Lower leg skin (tissue), 3 donors: ENCODE results near the gene KCNK4.

Source experiments
- CTCF ChIP-seq, 3 donors: fragments of 450-650 bp; IDR thresholded peaks; one replicate each; pipeline ENCODE4 v1.5.1; 2016; ENCODE audit warnings: antibody characterized with exemption in 3 of 3, mild to moderate bottlenecking in 3 of 3, moderate library complexity in 2 of 3
- POLR2A ChIP-seq, 2 donors: fragments of 450-650 bp; IDR thresholded peaks; one replicate each; pipeline ENCODE4 v1.6.1; 2016 to 2017; ENCODE audit warnings: antibody characterized with exemption in 2 of 2, mild to moderate bottlenecking in 1 of 2, moderate library complexity in 1 of 2

- TF ChIP-seq POLR2A (IDR thresholded peaks at IDR 0.05) = no peak
- TF ChIP-seq CTCF (IDR thresholded peaks at IDR 0.05) = no peak
These were observed 42.5 kb downstream of the KCNK4 start for GRCh38 chr11:64333556-64333955.
